GM18505 (cell line): ENCODE results near the gene UBALD2.
"Not testable (repeated sequence)": the region's sequence is repeated elsewhere in the genome, so short reads cannot be mapped to it uniquely, and the experiment has no call there.

Source experiments
- ATAC-seq: cut with Tn5 transposase; IDR thresholded peaks from one replicate; pipeline ENCODE4 v1.9.1; 2021; ENCODE audit not compliant: unreplicated experiment
- POLR2A ChIP-seq: IDR thresholded peaks from 4 replicates; pipeline ENCODE4 v1.6.1; 2011; ENCODE audit warnings: borderline replicate concordance; ENCODE audit not compliant: insufficient read depth, insufficient read length; ENCODE audit errors: extremely low read depth

The UBALD2 gene

GRCh38 chr17:76265624-76266243 is 586 bp downstream of the UBALD2 start:
- no peak for ATAC-seq
- TF ChIP-seq POLR2A = no peak

GRCh38 chr17:76266244-76266938 is 1.2 kb downstream of the UBALD2 start:
- peak; percentile 11 for TF ChIP-seq POLR2A

GRCh38 chr17:76267051-76267576 is 2.0 kb downstream of the UBALD2 start:
- TF ChIP-seq POLR2A = no peak
- ATAC-seq = no peak

More at GRCh38 chr17:76266244-76266938, 1.2 kb downstream of the UBALD2 start:
- no peak for ATAC-seq

GRCh38 chr17:76267581-76268001 is 2.4 kb downstream of the UBALD2 start:
- not testable (repeated sequence) for ATAC-seq

- peak; percentile 86 for TF ChIP-seq POLR2A
- no peak for ATAC-seq
Observed at GRCh38 chr17:76268015-76268749, 3.0 kb downstream of the UBALD2 start.

GRCh38 chr17:76268991-76269981 is 4.1 kb downstream of the UBALD2 start:
- no peak for ATAC-seq
- TF ChIP-seq POLR2A = peak; percentile 0

- TF ChIP-seq POLR2A = peak; percentile 16
- ATAC-seq = no peak
Observed at GRCh38 chr17:76270127-76270592, 5.0 kb downstream of the UBALD2 start.

- TF ChIP-seq POLR2A = peak; percentile 67
- peak; percentile 0 for ATAC-seq
Observed at GRCh38 chr17:76270770-76271668, 5.9 kb downstream of the UBALD2 start.

GRCh38 chr17:76271669-76272540 is 6.8 kb downstream of the UBALD2 start:
- peak; percentile 85 for TF ChIP-seq POLR2A
- ATAC-seq = peak; percentile 43

GRCh38 chr17:76272541-76273444 is 7.6 kb downstream of the UBALD2 start:
- peak; percentile 8 for ATAC-seq
- TF ChIP-seq POLR2A = no peak

GRCh38 chr17:76273445-76274111 is 8.4 kb downstream of the UBALD2 start:
- no peak for ATAC-seq
- no peak for TF ChIP-seq POLR2A
